ENCODE data around the gene CYGB.

CYGB gene

GRCh38 chr17:76479515-76480060, 57.9 kb downstream of the CYGB start:
- H3F3A ChIP-seq (ENCODE audit: control insufficient read depth, insufficient read depth), result peaks cover 18% of the 10 kb centered on the region
- peak overlapping the region; percentile 53 for H3K4me2 ChIP-seq (ENCODE audit: low read length)
- TF ChIP-seq EZH2phosphoT487 (IDR thresholded peaks at IDR 0.05; ENCODE audit: borderline replicate concordance, low read length) (no peak), CTCF (IDR thresholded peaks at IDR 0.05; ENCODE audit: low read depth, low read length, poor library complexity, severe bottlenecking) (no peak)
- peaks cover 45% of the 10 kb centered on the region for H3K36me3 ChIP-seq (ENCODE audit: control insufficient read depth, low read length)
- no peaks in the 10 kb centered on the region; the same call in none of the 2 replicates for H3K79me2 ChIP-seq (ENCODE audit: control insufficient read depth, low read length)
- no peaks in the 10 kb centered on the region for H3K9me3 ChIP-seq (ENCODE audit: control insufficient read depth, insufficient read depth, low read length)
- no peaks in the 10 kb centered on the region for H3K27me3 ChIP-seq (ENCODE audit: control insufficient read depth, low read length)
- no peaks in the 10 kb centered on the region for H4K20me1 ChIP-seq (ENCODE audit: control insufficient read depth, insufficient read depth, low read depth, low read length)
- H3K27ac ChIP-seq (ENCODE audit: low read depth, low read length), result peak overlapping the region; percentile 96
- peaks cover 53% of the 10 kb centered on the region for H3K4me1 ChIP-seq (ENCODE audit: control insufficient read depth, low read length)
- H3K9me2 ChIP-seq (replicated peaks; ENCODE audit: control insufficient read depth, low read length), result no peaks in the 10 kb centered on the region
- H3K4me3 ChIP-seq (ENCODE audit: low read length), result peak overlapping the region; percentile 50

DNA sequence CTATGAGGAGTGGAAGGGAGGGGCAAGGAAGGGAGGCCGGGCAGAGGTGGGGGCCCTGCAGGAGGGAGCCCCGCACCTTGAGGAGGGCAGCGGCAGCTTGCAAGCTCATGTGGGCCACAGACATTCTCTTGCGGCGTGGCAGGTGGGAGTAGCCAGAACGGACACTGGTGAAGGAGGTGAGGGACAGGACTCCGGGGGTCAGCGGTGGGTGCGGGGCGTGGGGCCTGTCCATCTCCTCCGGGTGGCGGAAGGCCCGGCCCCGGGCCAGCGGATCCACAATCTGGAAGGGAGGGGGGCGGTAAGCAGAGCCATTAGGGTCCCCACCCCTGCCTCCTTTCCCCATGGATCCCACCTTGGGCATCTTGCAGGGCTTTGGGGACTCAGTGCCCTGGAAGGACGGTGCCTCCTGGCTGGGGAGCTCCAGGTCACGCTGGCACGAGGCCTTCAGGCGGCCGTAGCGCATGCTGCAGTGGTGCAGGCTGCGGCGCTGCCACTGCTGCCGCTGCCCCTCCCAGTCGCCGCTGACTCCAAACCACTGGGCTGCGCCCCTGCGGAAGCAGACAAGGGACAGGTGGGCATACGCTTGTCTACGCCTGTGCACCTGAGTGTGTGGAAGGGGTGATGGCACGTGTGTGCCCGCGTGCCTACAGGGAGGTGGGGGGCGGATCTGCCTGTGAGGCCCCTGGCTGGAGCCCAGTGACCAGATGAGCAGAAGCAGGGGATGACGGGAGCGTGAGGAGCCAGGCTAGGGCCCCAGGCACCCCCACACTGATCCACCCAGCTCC, 58.6 kb downstream of the CYGB start:
- Histone ChIP-seq H3K27me3 (ENCODE audit: control insufficient read depth, low read length) (no peaks in the 10 kb centered on the region), H3F3A (ENCODE audit: control insufficient read depth, insufficient read depth) (peaks cover 18% of the 10 kb centered on the region), H3K9me3 (ENCODE audit: control insufficient read depth, insufficient read depth, low read length) (no peaks in the 10 kb centered on the region), H3K4me3 (ENCODE audit: low read length) (peak overlapping the region; percentile 50), H3K79me2 (ENCODE audit: control insufficient read depth, low read length) (no peaks in the 10 kb centered on the region; the same call in none of the 2 replicates), H3K4me2 (ENCODE audit: low read length) (peak overlapping the region; percentile 53), H3K4me1 (ENCODE audit: control insufficient read depth, low read length) (peaks cover 47% of the 10 kb centered on the region), H3K9me2 (replicated peaks; ENCODE audit: control insufficient read depth, low read length) (no peaks in the 10 kb centered on the region), H3K36me3 (ENCODE audit: control insufficient read depth, low read length) (peaks cover 52% of the 10 kb centered on the region), H3K27ac (ENCODE audit: low read depth, low read length) (peak overlapping the region; percentile 96), H4K20me1 (ENCODE audit: control insufficient read depth, insufficient read depth, low read depth, low read length) (no peaks in the 10 kb centered on the region)
- TF ChIP-seq CTCF (IDR thresholded peaks at IDR 0.05; ENCODE audit: low read depth, low read length, poor library complexity, severe bottlenecking) (no peak), EZH2phosphoT487 (IDR thresholded peaks at IDR 0.05; ENCODE audit: borderline replicate concordance, low read length) (no peak)

- no peaks in the 10 kb centered on the region for H4K20me1 ChIP-seq (ENCODE audit: control insufficient read depth, insufficient read depth, low read depth, low read length)
- no peak overlapping the region for H3K4me2 ChIP-seq (ENCODE audit: low read length)
- H3K27ac ChIP-seq (ENCODE audit: low read depth, low read length), result no peak overlapping the region
- H3K27me3 ChIP-seq (ENCODE audit: control insufficient read depth, low read length), result no peaks in the 10 kb centered on the region
- no peak overlapping the region for H3K4me3 ChIP-seq (ENCODE audit: low read length)
- peaks cover 53% of the 10 kb centered on the region for H3K36me3 ChIP-seq (ENCODE audit: control insufficient read depth, low read length)
- no peaks in the 10 kb centered on the region for H3K9me2 ChIP-seq (replicated peaks; ENCODE audit: control insufficient read depth, low read length)
- peaks cover 39% of the 10 kb centered on the region for H3K4me1 ChIP-seq (ENCODE audit: control insufficient read depth, low read length)
- H3K79me2 ChIP-seq (ENCODE audit: control insufficient read depth, low read length), result no peaks in the 10 kb centered on the region; the same call in 1 of the 2 replicates
- peaks cover 17% of the 10 kb centered on the region for H3F3A ChIP-seq (ENCODE audit: control insufficient read depth, insufficient read depth)
- TF ChIP-seq EZH2phosphoT487 (IDR thresholded peaks at IDR 0.05; ENCODE audit: borderline replicate concordance, low read length) (no peak), CTCF (IDR thresholded peaks at IDR 0.05; ENCODE audit: low read depth, low read length, poor library complexity, severe bottlenecking) (no peak)
- H3K9me3 ChIP-seq (ENCODE audit: control insufficient read depth, insufficient read depth, low read length), result no peaks in the 10 kb centered on the region
Measured at GRCh38 chr17:76478097-76478496, 59.4 kb downstream of the CYGB start.

Measured in DOHH2 (cell line).